K562 (cell line): ENCODE results near the gene ATP13A1. TPM values are rescaled to one million over a fixed set of nuclear protein-coding genes. Genes with fewer than 3 reads are reported as not detected.

Experiments
- BMI1 ChIP-seq: fragments of 150-350 bp; IDR thresholded peaks from 2 replicates; pipeline ENCODE4 v1.6.1; 2014; ENCODE audit warnings: low read length
- CREB3L1 ChIP-seq: fragments of 450-650 bp; IDR thresholded peaks from 2 replicates; pipeline ENCODE4 v1.6.1; 2014; ENCODE audit warnings: low read depth, mild to moderate bottlenecking, moderate library complexity, borderline replicate concordance
- ELF1 ChIP-seq: fragments of 200-800 bp; sonication (Bioruptor generic); IDR thresholded peaks from 2 replicates; pipeline ENCODE4 v1.6.1; 2016; ENCODE audit warnings: missing genetic modification characterization, missing compliant biosample characterization
- MAFF ChIP-seq: IDR thresholded peaks from 2 replicates; pipeline ENCODE4 v1.6.1; 2012; ENCODE audit warnings: low read length, improper control_type of control experiment
- NR4A1 ChIP-seq, 2 experiments: fragments of 250-450 bp in 1 of 2; fragments of 450-650 bp in 1 of 2; sonication (Bioruptor Pico) in 1 of 2; IDR thresholded peaks; 2 replicates each; pipeline versions ENCODE4 v1.4.0 to v1.6.1; 2016 to 2020; ENCODE audit warnings: mild to moderate bottlenecking in 2 of 2, missing compliant biosample characterization in 1 of 2, missing genetic modification characterization in 1 of 2, moderate library complexity in 1 of 2
- SRSF7 ChIP-seq: fragments of 200-400 bp; formaldehyde crosslinking; optimal IDR thresholded peaks from 2 replicates; pipeline ENCODE3; 2017; ENCODE audit warnings: mild to moderate bottlenecking, low read depth, low read length
- ZNF282 ChIP-seq: sonication (generic); formaldehyde crosslinking; IDR thresholded peaks from 2 replicates; pipeline ENCODE4 v1.8.1; 2023; ENCODE audit warnings: missing genetic modification reagents
- ZNF384 ChIP-seq: IDR thresholded peaks from 2 replicates; pipeline ENCODE4 v1.6.1; 2012; ENCODE audit warnings: low read depth, low read length, improper control_type of control experiment
- ZNF431 ChIP-seq: sonication (generic); formaldehyde crosslinking; IDR thresholded peaks from 2 replicates; pipeline ENCODE4 v1.8.0; 2022; ENCODE audit warnings: mild to moderate bottlenecking, missing genetic modification reagents
- polyA plus RNA-seq, 8 experiments: library from polyadenylated mRNA; depleted of rRNA in 4 of 8; stranded (reverse) in 5 of 8; unstranded in 3 of 8; fragments of >200 nt; fragmentation: Nextera tagmentation in 2 of 8; fragmentation: Illumina TruSeq in 1 of 8; extraction: Ambion mirVana in 2 of 8; extraction: Trizol in 1 of 8; gene quantifications; 2 replicates each; pipeline versions ENCODE4 v1.2.1 to v1.2.3, GENCODE V29; 2011 to 2014; ENCODE audit warnings: inconsistent platforms in 1 of 8, missing spikeins in 1 of 8
- total RNA-seq, 7 experiments: library from RNA; depleted of rRNA in 6 of 7; stranded (reverse); fragments of >200 nt in 6 of 7; fragmentation: Illumina TruSeq in 2 of 7; extraction: Trizol in 2 of 7; gene quantifications; 2 replicates each; pipeline versions ENCODE4 v1.2.1 to v1.2.3, GENCODE V29; 2011 to 2021; ENCODE audit warnings: low replicate concordance in 1 of 7
- TF ChIP-seq, protein P1 (sequence below), 2 experiments: fragments of 450-650 bp in 1 of 2; sonication (generic) in 1 of 2; formaldehyde crosslinking in 1 of 2; IDR thresholded peaks; 2 replicates each; pipeline versions ENCODE4 v1.7.1 to v1.9.0; 2016 to 2022; ENCODE audit warnings: inconsistent platforms in 1 of 2, mild to moderate bottlenecking in 1 of 2, missing genetic modification reagents in 1 of 2
- TF ChIP-seq, protein P2 (sequence below): sonication (generic); formaldehyde crosslinking; IDR thresholded peaks from 2 replicates; pipeline ENCODE4 v1.8.0; 2022; ENCODE audit warnings: missing genetic modification reagents, mild to moderate bottlenecking, moderate library complexity, borderline replicate concordance

The ATP13A1 gene
- total and polyA plus RNA-seq, 9 of the 15 experiments (the other 6 are each of a cell fraction or from before 2014, with no cell fraction given), result 0.90 to 83.8 (median 23.1) TPM

DNA sequence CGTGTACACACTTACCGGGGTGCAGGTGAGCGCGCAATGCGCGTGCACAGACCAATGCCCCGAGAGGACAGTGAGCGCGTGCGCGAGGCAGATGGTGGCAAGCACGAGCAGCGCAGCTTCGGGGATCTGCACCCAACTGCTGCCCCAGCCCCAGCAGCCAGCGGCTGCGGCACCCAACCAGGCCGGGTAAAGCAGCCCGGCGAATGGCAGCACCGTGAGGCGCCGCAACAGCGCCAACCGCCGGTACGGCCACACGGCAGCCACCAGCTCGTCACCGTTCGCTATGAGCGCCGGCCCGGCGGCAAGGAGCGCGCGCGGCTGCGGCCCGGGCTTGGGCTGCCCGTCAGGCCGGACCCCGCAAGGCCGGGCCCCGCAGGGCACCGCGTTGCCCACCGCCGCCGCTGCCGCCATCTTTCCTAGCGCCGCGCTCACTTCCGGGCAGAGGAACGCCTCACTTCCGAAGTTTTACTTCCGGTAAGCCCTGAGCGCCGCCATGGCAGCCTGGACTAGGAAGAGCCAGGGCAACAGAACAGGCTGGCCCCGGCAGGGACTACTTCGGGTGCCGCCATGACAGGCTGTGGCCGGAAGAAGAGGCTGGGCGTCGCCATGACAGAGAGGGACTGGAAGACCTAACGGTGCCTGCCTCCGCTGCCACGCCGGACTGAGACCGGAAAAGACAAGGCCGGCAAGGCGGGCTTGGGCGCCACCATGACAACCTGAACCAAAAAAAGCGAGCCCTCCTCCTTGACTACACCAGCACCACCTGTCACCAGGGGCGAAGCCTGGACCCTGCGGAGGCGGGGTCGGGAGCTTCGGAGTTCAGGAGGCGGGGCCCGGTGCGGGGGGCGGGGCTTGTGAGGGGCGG, at the start of gene ATP13A1 (continued):
- TF ChIP-seq, protein P1, sequence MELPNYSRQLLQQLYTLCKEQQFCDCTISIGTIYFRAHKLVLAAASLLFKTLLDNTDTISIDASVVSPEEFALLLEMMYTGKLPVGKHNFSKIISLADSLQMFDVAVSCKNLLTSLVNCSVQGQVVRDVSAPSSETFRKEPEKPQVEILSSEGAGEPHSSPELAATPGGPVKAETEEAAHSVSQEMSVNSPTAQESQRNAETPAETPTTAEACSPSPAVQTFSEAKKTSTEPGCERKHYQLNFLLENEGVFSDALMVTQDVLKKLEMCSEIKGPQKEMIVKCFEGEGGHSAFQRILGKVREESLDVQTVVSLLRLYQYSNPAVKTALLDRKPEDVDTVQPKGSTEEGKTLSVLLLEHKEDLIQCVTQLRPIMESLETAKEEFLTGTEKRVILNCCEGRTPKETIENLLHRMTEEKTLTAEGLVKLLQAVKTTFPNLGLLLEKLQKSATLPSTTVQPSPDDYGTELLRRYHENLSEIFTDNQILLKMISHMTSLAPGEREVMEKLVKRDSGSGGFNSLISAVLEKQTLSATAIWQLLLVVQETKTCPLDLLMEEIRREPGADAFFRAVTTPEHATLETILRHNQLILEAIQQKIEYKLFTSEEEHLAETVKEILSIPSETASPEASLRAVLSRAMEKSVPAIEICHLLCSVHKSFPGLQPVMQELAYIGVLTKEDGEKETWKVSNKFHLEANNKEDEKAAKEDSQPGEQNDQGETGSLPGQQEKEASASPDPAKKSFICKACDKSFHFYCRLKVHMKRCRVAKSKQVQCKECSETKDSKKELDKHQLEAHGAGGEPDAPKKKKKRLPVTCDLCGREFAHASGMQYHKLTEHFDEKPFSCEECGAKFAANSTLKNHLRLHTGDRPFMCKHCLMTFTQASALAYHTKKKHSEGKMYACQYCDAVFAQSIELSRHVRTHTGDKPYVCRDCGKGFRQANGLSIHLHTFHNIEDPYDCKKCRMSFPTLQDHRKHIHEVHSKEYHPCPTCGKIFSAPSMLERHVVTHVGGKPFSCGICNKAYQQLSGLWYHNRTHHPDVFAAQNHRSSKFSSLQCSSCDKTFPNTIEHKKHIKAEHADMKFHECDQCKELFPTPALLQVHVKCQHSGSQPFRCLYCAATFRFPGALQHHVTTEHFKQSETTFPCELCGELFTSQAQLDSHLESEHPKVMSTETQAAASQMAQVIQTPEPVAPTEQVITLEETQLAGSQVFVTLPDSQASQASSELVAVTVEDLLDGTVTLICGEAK (IDR thresholded peaks at IDR 0.05), result peak; percentile 96
- TF ChIP-seq, protein P1 (CRISPR knock-in tag; IDR thresholded peaks at IDR 0.05), result no peak
- no peak for TF ChIP-seq ZNF431
- TF ChIP-seq ELF1, result peak; percentile 98
- TF ChIP-seq SRSF7, result no peak
- no peak for TF ChIP-seq ZNF282 (CRISPR knock-in tag)
- TF ChIP-seq MAFF, result no peak
- TF ChIP-seq CREB3L1, result peak; percentile 70
- TF ChIP-seq, protein P2, sequence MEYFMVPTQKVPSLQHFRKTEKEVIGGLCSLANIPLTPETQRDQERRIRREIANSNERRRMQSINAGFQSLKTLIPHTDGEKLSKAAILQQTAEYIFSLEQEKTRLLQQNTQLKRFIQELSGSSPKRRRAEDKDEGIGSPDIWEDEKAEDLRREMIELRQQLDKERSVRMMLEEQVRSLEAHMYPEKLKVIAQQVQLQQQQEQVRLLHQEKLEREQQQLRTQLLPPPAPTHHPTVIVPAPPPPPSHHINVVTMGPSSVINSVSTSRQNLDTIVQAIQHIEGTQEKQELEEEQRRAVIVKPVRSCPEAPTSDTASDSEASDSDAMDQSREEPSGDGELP, result peak; percentile 45; the same call in 1 of the 2 replicates
- TF ChIP-seq ZNF384, result peak; percentile 81
- no peak for TF ChIP-seq BMI1
- TF ChIP-seq NR4A1 (CRISPR knock-in tag; IDR thresholded peaks at IDR 0.05), result peak; percentile 87
- peak; percentile 65; the same call in 1 of the 2 replicates for TF ChIP-seq NR4A1 (tag; IDR thresholded peaks at IDR 0.05)
